ENCODE measurements around the gene POLD3.
A peak's percentile ranks its signal among the peaks of the same experiment; 100 is the strongest.

The POLD3 gene

GRCh38 chr11:74592441-74593362, at the start of gene POLD3:
Gene POLD3, plus strand, starts transcription at chr11:74592582. Its CDS starts 77 bp downstream, at chr11:74592659.
- Mint-ChIP-seq H3K4me1 (peaks cover 14% of the 10 kb centered on the region), H3K36me3 (peaks cover 9% of the 10 kb centered on the region), H3K9me3 (no peaks in the 10 kb centered on the region), H3K4me3 (peak within 1 kb of the TSS; percentile 88), H3K27ac (peak within 1 kb of the TSS; percentile 84), H3K27me3 (peaks cover 2% of the 10 kb centered on the region)
- ATAC-seq (ENCODE audit: low read depth) (peak; percentile 96), DNase-seq (ENCODE audit: low spot score in 2 of 2) (peak; percentile 77 to 79)

DNA sequence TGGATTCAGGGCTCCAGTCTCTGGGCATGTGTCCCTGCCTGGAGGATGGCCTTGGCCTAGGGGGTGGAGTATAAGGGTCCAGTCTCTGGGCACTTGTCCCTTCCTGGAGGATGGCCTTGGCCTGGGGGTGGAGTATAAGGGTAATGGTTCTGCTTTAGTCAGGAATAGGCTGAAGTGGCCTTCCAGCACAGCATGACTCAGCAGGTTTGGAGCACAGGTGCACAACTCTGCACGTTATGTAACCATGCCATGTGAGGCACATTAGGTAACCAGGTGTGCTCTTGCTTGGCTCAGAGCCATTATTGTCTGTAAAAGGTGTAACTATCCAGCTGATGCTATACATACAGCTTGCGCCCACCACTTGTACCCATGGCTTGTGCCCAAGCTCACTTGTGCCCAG, 48.4 kb upstream of the POLD3 start:
- Mint-ChIP-seq H3K9me3 (peaks cover 4% of the 10 kb centered on the region), H3K27me3 (peaks cover 9% of the 10 kb centered on the region), H3K36me3 (peaks cover 4% of the 10 kb centered on the region), H3K4me3 (no peak overlapping the region), H3K27ac (no peak overlapping the region), H3K4me1 (no peaks in the 10 kb centered on the region)
- DNase-seq (ENCODE audit: low spot score in 2 of 2), result no peak
- no peak for ATAC-seq (ENCODE audit: low read depth)

- H3K4me3 Mint-ChIP-seq, result no peak overlapping the region
- H3K36me3 Mint-ChIP-seq, result peaks cover 4% of the 10 kb centered on the region
- no peak overlapping the region for H3K27ac Mint-ChIP-seq
- DNase-seq (ENCODE audit: low spot score in 2 of 2) (no peak), ATAC-seq (ENCODE audit: low read depth) (no peak)
- H3K4me1 Mint-ChIP-seq, result no peaks in the 10 kb centered on the region
- peaks cover 2% of the 10 kb centered on the region for H3K27me3 Mint-ChIP-seq
- H3K9me3 Mint-ChIP-seq, result peaks cover 4% of the 10 kb centered on the region
Measured at GRCh38 chr11:74546752-74547151, 45.6 kb upstream of the POLD3 start.

- H3K4me1 Mint-ChIP-seq, result no peaks in the 10 kb centered on the region
- H3K27me3 Mint-ChIP-seq, result peaks cover 4% of the 10 kb centered on the region
- ATAC-seq (ENCODE audit: low read depth) (no peak), DNase-seq (ENCODE audit: low spot score in 2 of 2) (no peak)
- H3K4me3 Mint-ChIP-seq, result no peak overlapping the region
- H3K27ac Mint-ChIP-seq, result no peak overlapping the region
- no peaks in the 10 kb centered on the region for H3K9me3 Mint-ChIP-seq
- H3K36me3 Mint-ChIP-seq, result no peaks in the 10 kb centered on the region
Measured at GRCh38 chr11:74550991-74551753, 41.2 kb upstream of the POLD3 start.

DNA sequence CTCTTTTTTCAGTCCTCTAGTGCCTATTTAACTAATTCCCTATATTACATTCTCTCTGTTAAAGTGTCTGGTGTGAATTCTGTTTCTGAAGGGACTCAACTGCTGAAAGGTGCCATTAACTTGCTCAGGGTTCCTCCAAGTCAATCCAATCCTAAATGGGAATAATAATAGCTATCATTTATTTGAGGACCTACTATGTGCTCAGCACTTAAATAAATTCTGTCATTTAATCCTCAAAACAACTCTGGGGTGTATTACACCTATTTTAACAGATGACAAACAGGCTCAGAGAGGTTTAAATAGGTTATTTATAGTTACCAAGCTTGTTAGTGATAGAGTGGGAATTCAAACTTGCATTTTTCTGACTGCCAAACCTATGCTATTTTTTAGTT, 40.6 kb upstream of the POLD3 start:
- ATAC-seq (ENCODE audit: low read depth), result no peak
- DNase-seq (ENCODE audit: low spot score in 2 of 2), result no peak
- Mint-ChIP-seq H3K9me3 (no peaks in the 10 kb centered on the region), H3K4me3 (no peak overlapping the region), H3K4me1 (no peaks in the 10 kb centered on the region), H3K27me3 (peaks cover 2% of the 10 kb centered on the region), H3K36me3 (no peaks in the 10 kb centered on the region), H3K27ac (no peak overlapping the region)

GRCh38 chr11:74557526-74557925, 34.9 kb upstream of the POLD3 start:
- DNase-seq (ENCODE audit: low spot score in 2 of 2) (no peak), ATAC-seq (ENCODE audit: low read depth) (no peak)
- Mint-ChIP-seq H3K4me1 (no peaks in the 10 kb centered on the region), H3K9me3 (peaks cover 4% of the 10 kb centered on the region), H3K27me3 (peaks cover 2% of the 10 kb centered on the region), H3K4me3 (no peak overlapping the region), H3K27ac (no peak overlapping the region), H3K36me3 (no peaks in the 10 kb centered on the region)

GRCh38 chr11:74559110-74559933, 33.1 kb upstream of the POLD3 start:
- no peak for ATAC-seq (ENCODE audit: low read depth)
- Mint-ChIP-seq H3K4me1 (no peaks in the 10 kb centered on the region), H3K36me3 (no peaks in the 10 kb centered on the region), H3K27ac (no peak overlapping the region), H3K27me3 (peaks cover 3% of the 10 kb centered on the region), H3K4me3 (no peak overlapping the region), H3K9me3 (peaks cover 4% of the 10 kb centered on the region)
- no peak for DNase-seq (ENCODE audit: low spot score in 2 of 2)

GRCh38 chr11:74559934-74560309, 32.5 kb upstream of the POLD3 start:
- DNase-seq (ENCODE audit: low spot score in 2 of 2) (no peak), ATAC-seq (ENCODE audit: low read depth) (no peak)
- no peak overlapping the region for H3K27ac Mint-ChIP-seq
- H3K9me3 Mint-ChIP-seq, result peaks cover 4% of the 10 kb centered on the region
- no peaks in the 10 kb centered on the region for H3K36me3 Mint-ChIP-seq
- H3K4me1 Mint-ChIP-seq, result no peaks in the 10 kb centered on the region
- no peak overlapping the region for H3K4me3 Mint-ChIP-seq
- peaks cover 4% of the 10 kb centered on the region for H3K27me3 Mint-ChIP-seq

DNA sequence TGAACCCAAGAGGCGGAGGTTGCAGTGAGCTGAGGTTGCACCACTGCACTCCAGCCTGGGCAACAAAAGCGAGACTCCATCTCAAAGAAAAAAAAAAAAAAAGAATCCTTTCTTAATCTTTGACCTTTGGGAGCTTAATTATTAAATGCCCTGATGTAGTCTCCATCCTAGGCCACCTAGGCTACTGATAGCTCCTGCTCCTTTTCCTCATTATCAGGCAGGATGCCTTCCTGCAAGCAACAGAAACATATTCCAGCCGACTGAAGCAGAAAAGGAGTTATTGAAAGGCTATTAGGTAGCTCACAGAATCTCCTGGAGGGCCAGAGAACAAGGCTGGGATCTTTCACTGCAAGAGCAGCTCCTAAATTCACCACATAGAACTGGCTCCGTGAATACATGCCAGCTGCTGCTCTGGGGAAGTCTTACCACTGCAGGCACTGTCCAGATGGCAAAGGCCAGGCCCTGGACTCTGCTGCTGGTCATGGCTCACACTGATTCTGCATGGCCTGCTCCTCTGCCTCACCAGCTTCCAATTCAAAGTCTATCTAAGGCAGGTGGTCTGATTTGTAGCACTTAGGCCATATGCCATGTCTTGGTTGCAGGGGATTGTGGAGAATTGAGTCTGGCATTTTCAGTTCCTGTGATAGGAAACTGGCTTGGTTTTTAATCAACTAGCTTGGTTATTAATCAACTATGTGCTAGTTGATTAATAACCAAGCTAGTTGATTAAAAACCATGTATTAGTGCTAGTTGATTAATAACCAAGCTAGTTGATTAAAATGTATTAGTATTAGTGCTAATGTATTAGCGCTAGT, 26.0 kb upstream of the POLD3 start:
- ATAC-seq (ENCODE audit: low read depth) (no peak), DNase-seq (ENCODE audit: low spot score in 2 of 2) (no peak)
- H3K27me3 Mint-ChIP-seq, result peaks cover 4% of the 10 kb centered on the region
- no peak overlapping the region for H3K4me3 Mint-ChIP-seq
- no peaks in the 10 kb centered on the region for H3K36me3 Mint-ChIP-seq
- H3K9me3 Mint-ChIP-seq, result peaks cover 3% of the 10 kb centered on the region
- no peaks in the 10 kb centered on the region for H3K4me1 Mint-ChIP-seq
- H3K27ac Mint-ChIP-seq, result no peak overlapping the region

GRCh38 chr11:74568028-74568427, 24.4 kb upstream of the POLD3 start:
- no peaks in the 10 kb centered on the region for H3K9me3 Mint-ChIP-seq
- ATAC-seq (ENCODE audit: low read depth) (no peak), DNase-seq (ENCODE audit: low spot score in 2 of 2) (no peak)
- H3K4me1 Mint-ChIP-seq, result no peaks in the 10 kb centered on the region
- H3K27me3 Mint-ChIP-seq, result peaks cover 4% of the 10 kb centered on the region
- H3K4me3 Mint-ChIP-seq, result no peak overlapping the region
- H3K27ac Mint-ChIP-seq, result no peak overlapping the region
- H3K36me3 Mint-ChIP-seq, result no peaks in the 10 kb centered on the region

- Mint-ChIP-seq H3K36me3 (no peaks in the 10 kb centered on the region), H3K27me3 (peaks cover 2% of the 10 kb centered on the region), H3K4me3 (no peak overlapping the region), H3K4me1 (no peaks in the 10 kb centered on the region), H3K27ac (no peak overlapping the region), H3K9me3 (no peaks in the 10 kb centered on the region)
- DNase-seq (ENCODE audit: low spot score in 2 of 2) (peak in 1 of 2 donors; percentile 15), ATAC-seq (ENCODE audit: low read depth) (peak; percentile 41)
Measured at GRCh38 chr11:74570266-74571061, 21.9 kb upstream of the POLD3 start.

DNA sequence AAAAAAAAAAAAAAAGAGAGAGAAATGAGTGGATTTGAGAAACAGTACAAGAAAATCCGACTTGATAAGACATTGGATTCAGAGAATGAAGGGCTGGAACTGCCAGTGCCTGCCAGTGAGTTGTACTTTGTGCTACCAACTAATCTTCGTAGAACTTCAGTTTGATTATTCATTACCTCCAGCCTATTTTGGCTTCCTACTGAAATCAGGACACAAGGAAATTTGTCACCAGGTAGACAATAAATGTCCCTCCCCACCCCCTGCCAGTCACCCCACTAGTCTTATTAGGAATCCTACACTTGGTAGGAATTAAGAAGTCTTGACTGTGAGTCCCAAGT, 21.4 kb upstream of the POLD3 start:
- Mint-ChIP-seq H3K27ac (no peak overlapping the region), H3K4me1 (no peaks in the 10 kb centered on the region), H3K36me3 (no peaks in the 10 kb centered on the region), H3K27me3 (peaks cover 2% of the 10 kb centered on the region), H3K4me3 (no peak overlapping the region), H3K9me3 (no peaks in the 10 kb centered on the region)
- no peak for DNase-seq (ENCODE audit: low spot score in 2 of 2)
- ATAC-seq (ENCODE audit: low read depth), result no peak

DNA sequence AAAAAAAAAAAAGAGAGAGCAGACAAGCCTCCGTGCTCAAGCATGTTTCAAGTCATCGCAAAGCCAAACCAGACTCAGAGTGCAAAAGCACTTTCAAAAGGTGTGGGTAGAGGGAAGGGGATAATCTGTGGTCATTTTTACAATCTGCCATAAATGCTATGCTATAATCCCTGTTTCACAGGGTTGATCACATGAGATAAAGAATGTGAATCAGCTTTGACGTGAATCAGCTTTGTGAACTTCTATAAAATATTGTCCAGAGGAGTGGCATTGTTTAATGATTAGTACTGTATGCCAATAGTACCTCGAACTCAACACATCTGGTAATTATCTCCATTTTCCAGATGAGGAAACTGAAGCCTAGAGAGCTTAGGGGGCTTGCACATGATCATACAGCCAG, 20.0 kb upstream of the POLD3 start:
- H3K27me3 Mint-ChIP-seq, result peaks cover 2% of the 10 kb centered on the region
- no peaks in the 10 kb centered on the region for H3K4me1 Mint-ChIP-seq
- ATAC-seq (ENCODE audit: low read depth) (no peak), DNase-seq (ENCODE audit: low spot score in 2 of 2) (no peak)
- no peaks in the 10 kb centered on the region for H3K9me3 Mint-ChIP-seq
- H3K36me3 Mint-ChIP-seq, result no peaks in the 10 kb centered on the region
- H3K27ac Mint-ChIP-seq, result no peak overlapping the region
- no peak overlapping the region for H3K4me3 Mint-ChIP-seq

Data from memory B cell (primary cell).